Adrenal gland (tissue), 12 donors: ENCODE measurements around the gene CCDC90B. TPM values are rescaled to one million over a fixed set of nuclear protein-coding genes. Genes with fewer than 3 reads are reported as not detected.
"Not testable (repeated sequence)": the region's sequence is repeated elsewhere in the genome, so short reads cannot be mapped to it uniquely, and the experiment has no call there.

Experiments used
- DNase-seq, 7 donors: peaks; one replicate each; pipeline ENCODE4 v3.0.0-alpha.2; 2019 to 2020
- H3K27ac ChIP-seq, 5 donors: fragments of 200-600 bp; sonication (generic) in 4 of 5; 1 replicate in 3 of 5; 2 replicates in 2 of 5; pipeline versions ENCODE4 v1.5.1 to v1.8.0; 2016 to 2020; ENCODE audit warnings: mild to moderate bottlenecking in 1 of 5
- H3K27me3 ChIP-seq: fragments of 200-600 bp; 2 replicates; pipeline ENCODE4 v1.8.0; 2021
- H3K36me3 ChIP-seq, 2 donors: fragments of 200-600 bp; replicated peaks in 1 of 2; 1 replicate in 1 of 2; 2 replicates in 1 of 2; pipeline versions ENCODE4 v1.5.1 to v1.8.0; 2018 to 2022
- H3K4me1 ChIP-seq, 2 donors: fragments of 200-600 bp; replicated peaks in 1 of 2; 1 replicate in 1 of 2; 2 replicates in 1 of 2; pipeline versions ENCODE4 v1.5.1 to v1.8.0; 2018 to 2021
- H3K4me3 ChIP-seq, 4 donors: fragments of 200-600 bp; sonication (generic) in 3 of 4; one replicate each; pipeline ENCODE4 v1.5.1; 2016 to 2018
- H3K9me3 ChIP-seq, 3 donors: fragments of 200-600 bp; sonication (generic) in 1 of 3; replicated peaks in 1 of 3; 1 replicate in 2 of 3; 2 replicates in 1 of 3; pipeline versions ENCODE4 v1.5.1 to v1.8.0; 2016 to 2021
- POLR2A ChIP-seq, 2 donors: fragments of 450-650 bp; IDR thresholded peaks; one replicate each; pipeline ENCODE4 v1.6.1; 2017; ENCODE audit warnings: antibody characterized with exemption in 2 of 2, mild to moderate bottlenecking in 2 of 2, moderate library complexity in 1 of 2
- WGBS, 4 donors: extraction: QIAGEN DNeasy Blood & Tissue Kit in 2 of 4; methylation state at CpG; one replicate each; pipeline versions ENCODE4 v1.1.5 to v1.1.7; 2013 to 2017; 5-methylcytosine and 5-hydroxymethylcytosine counted together
- intact Hi-C, 2 donors: fragments of 100-400 bp; cut with DNase I; formaldehyde crosslinking; loops; one replicate each; pipeline versions ENCODE4 v1.14.1 to v1.15.0; 2022 to 2023
- polyA plus RNA-seq, 3 donors: library from polyadenylated mRNA; stranded (reverse); fragments of 200-250 nt in 2 of 3; fragments of 350-450 nt in 1 of 3; fragmentation: Illumina TruSeq in 1 of 3; extraction: RNeasy Lipid Tissue Mini Kit (QIAGEN cat#74804) in 1 of 3; gene quantifications; one replicate each; pipeline ENCODE4 v1.2.3, GENCODE V29; 2013 to 2014
- total RNA-seq, 9 donors: library from RNA; depleted of rRNA in 4 of 9; stranded (reverse); fragments of >200 nt in 4 of 9; fragments of 120-200 nt in 1 of 9; fragmentation: NEBNext Ultra II Directional in 1 of 9; extraction: Animal tissue kit (Norgen Biotek cat#: 25700) in 1 of 9; gene quantifications; one replicate each; pipeline versions ENCODE4 v1.1.0 to v1.2.4, GENCODE V29; 2013 to 2023
- TF ChIP-seq, protein P1 (sequence below), 6 experiments: fragments of 450-650 bp in 4 of 6; fragments of 200-600 bp in 2 of 6; sonication (generic) in 1 of 6; IDR thresholded peaks; 1 replicate in 5 of 6; 2 replicates in 1 of 6; pipeline versions ENCODE4 v1.5.1 to v1.8.0; 2016 to 2021; ENCODE audit warnings: antibody characterized with exemption in 6 of 6, mild to moderate bottlenecking in 2 of 6, moderate library complexity in 1 of 6
- donor health status: healthy with polysubstance abuse.
- donor health status: Bipolar disorder and iron deficiency.
- donor health status: DM: yes; HTN: yes; CAD: no.
- donor health status: DM: no; HTN: no; CAD: no.
- donor health status: DM: no; HTN: no; CAD: no.
- donor health status: DM: yes; HTN: yes; CAD: no.

CCDC90B gene
- total and polyA plus RNA-seq, 12 donors = 38.9 to 147 (median 59.2) TPM

DNA sequence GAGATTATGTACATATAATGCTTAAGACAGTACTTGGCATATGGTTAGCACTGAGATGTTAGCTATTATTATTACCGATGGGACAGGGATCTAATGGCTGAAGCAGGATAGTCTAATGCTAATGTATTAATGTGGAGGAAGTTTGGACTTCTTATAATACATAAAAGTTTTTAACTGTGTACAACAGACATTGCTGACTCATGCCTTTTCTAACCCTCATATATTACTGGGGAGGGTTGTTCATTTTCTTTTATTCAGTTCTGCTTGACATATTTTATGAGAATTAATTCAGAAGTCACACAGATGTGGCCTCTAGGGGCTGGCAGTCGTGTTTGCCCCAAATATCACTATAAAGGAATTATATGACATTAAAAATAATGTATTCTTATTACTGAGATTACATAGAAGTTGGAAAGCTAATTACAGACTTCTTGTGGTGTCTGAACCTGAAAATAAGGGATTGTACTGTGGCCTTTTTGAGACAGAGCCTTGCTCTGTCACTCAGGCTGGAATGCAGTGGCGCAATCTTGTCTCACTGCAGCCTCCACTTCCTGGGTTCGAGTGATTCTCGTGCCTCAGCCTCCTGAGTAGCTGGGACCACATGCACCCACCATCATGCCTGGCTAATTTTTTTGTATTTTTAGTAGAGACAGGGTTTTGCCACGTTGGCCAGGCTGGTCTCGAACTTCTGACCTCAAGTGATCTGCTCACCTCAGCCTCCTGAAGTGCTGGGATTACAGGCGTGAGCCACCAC is 10.1 kb downstream of the CCDC90B start:
- TF ChIP-seq, protein P1, sequence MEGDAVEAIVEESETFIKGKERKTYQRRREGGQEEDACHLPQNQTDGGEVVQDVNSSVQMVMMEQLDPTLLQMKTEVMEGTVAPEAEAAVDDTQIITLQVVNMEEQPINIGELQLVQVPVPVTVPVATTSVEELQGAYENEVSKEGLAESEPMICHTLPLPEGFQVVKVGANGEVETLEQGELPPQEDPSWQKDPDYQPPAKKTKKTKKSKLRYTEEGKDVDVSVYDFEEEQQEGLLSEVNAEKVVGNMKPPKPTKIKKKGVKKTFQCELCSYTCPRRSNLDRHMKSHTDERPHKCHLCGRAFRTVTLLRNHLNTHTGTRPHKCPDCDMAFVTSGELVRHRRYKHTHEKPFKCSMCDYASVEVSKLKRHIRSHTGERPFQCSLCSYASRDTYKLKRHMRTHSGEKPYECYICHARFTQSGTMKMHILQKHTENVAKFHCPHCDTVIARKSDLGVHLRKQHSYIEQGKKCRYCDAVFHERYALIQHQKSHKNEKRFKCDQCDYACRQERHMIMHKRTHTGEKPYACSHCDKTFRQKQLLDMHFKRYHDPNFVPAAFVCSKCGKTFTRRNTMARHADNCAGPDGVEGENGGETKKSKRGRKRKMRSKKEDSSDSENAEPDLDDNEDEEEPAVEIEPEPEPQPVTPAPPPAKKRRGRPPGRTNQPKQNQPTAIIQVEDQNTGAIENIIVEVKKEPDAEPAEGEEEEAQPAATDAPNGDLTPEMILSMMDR (IDR thresholded peaks at IDR 0.05) = no peak
- no peak for TF ChIP-seq POLR2A (IDR thresholded peaks at IDR 0.05)
- DNase-seq = no peak
- no peak overlapping the region for H3K4me3 ChIP-seq
- H3K27me3 ChIP-seq = no peaks in the 10 kb centered on the region
- no peaks in the 10 kb centered on the region for H3K9me3 ChIP-seq
- H3K4me1 ChIP-seq = peaks cover 7 to 27% of the 10 kb centered on the region in 2 donors
- intact Hi-C loops = no loop called here
- no peak overlapping the region for H3K27ac ChIP-seq
- WGBS, 4 donors = 86 to 93% (median 87%) methylated on average over 8 of the region's 8 CpGs
- peaks cover 0 to 44% of the 10 kb centered on the region in 2 donors for H3K36me3 ChIP-seq

DNA sequence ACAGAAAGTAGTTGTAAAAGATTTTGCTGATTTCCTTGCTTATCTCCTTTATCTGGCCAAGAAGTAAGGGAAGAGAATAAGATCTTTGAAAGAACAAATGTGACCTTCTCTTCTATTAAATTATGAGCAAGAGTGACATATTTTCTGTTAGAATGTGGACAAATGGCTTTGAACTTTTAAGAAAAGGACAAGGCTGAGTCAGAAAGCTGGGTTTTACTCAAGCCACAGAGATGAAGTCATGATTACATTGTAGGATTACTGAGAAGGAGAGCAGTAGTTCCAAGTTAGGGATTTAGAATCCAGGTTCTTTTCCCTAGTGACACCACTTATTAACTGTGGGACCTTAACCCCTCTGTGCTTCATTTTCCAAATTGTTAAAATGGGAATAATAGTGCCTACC is 13.5 kb downstream of the CCDC90B start:
- DNase-seq = peak in 1 of 7 donors; percentile 15
- H3K4me3 ChIP-seq = no peak overlapping the region
- H3K27ac ChIP-seq = peak overlapping the region in 3 of 5 donors; percentile 51 to 80 (median 71)
- H3K9me3 ChIP-seq = no peaks in the 10 kb centered on the region
- intact Hi-C loops = no loop called here
- peaks cover 0 to 27% of the 10 kb centered on the region in 2 donors for H3K36me3 ChIP-seq
- peaks cover 13 to 33% of the 10 kb centered on the region in 2 donors for H3K4me1 ChIP-seq
- TF ChIP-seq, protein P1 (IDR thresholded peaks at IDR 0.05) = no peak
- TF ChIP-seq POLR2A (IDR thresholded peaks at IDR 0.05) = no peak
- H3K27me3 ChIP-seq = no peaks in the 10 kb centered on the region

DNA sequence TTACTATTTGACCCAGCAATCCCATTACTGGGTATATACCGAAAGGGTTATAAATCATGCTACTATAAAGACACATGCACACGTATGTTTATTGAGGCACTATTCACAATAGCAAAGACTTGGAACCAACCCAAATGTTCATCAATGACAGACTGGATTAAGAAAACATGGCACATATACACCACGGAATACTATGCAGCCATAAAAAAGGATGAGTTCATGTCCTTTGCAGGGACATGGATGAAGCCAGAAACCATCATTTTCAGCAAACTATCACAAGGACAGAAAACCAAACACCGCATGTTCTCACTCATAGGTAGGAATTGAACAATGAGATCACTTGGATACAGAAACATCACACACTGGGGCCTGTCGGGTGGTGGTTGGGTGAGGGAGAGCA is 14.4 kb downstream of the CCDC90B start:
- 95 to 98% (median 95%) methylated on average over 5 of the region's 5 CpGs for WGBS, 4 donors
- H3K4me3 ChIP-seq, intact Hi-C loops, DNase-seq, H3K9me3 ChIP-seq, H3K27me3 ChIP-seq: not testable (repeated sequence)
- Histone ChIP-seq H3K4me1 (peaks cover 13 to 33% of the 10 kb centered on the region in 2 donors), H3K36me3 (peaks cover 0 to 19% of the 10 kb centered on the region in 2 donors), H3K27ac (peak overlapping the region in 2 of 5 donors; percentile 10 to 45)

DNA sequence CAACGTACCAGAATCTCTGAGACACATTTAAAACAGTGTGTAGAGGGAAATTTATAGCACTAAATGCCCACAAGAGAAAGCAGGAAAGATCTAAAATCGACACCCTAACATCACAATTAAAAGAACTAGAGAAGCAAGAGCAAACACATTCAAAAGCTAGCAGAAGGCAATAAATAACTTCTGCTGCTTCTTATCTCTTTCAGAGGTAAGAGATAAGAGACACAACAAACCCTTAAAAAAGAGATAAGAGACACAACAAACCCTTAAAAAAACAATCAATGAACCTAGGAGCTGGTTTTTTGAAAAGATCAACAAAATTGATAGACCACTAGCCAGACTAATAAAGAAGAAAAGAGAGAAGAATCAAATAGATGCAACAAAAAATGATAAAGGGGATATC is 17.1 kb downstream of the CCDC90B start:
- H3K36me3 ChIP-seq = peaks cover 0 to 18% of the 10 kb centered on the region in 2 donors
- H3K9me3 ChIP-seq, DNase-seq, H3K27me3 ChIP-seq, H3K4me3 ChIP-seq, H3K27ac ChIP-seq, intact Hi-C loops: not testable (repeated sequence)
- WGBS, 4 donors = 31 to 48% (median 37%) methylated on average over 2 of the region's 2 CpGs
- peaks cover 22 to 33% of the 10 kb centered on the region in 2 donors for H3K4me1 ChIP-seq

DNA sequence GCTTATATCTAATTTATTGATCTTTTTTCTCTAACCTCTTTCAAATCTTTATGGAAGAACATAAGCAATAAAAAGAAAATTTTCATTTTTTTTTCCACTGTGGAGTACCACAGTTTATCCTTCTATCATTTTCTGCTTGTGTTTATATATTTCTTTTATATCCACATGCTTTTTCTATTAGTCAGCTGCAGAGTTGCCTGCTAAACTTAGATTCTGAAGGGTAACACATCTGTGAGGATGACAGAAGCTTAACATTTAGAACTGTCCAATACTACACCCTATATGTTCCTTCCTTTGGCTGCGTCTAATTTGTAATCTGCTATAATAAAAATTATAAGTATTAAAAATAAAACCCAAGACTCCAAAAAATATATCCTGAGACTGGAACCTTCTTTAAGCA is 20.8 kb downstream of the CCDC90B start:
- H3K27me3 ChIP-seq = no peaks in the 10 kb centered on the region
- intact Hi-C loops = no loop called here
- TF ChIP-seq, protein P1 (IDR thresholded peaks at IDR 0.05) = no peak
- no peak overlapping the region for H3K27ac ChIP-seq
- H3K4me1 ChIP-seq = peaks cover 16 to 23% of the 10 kb centered on the region in 2 donors
- 77 to 84% (median 79%) methylated on average over 1 of the region's 1 CpG for WGBS, 4 donors
- no peaks in the 10 kb centered on the region for H3K9me3 ChIP-seq
- no peak for DNase-seq
- H3K36me3 ChIP-seq = peaks cover 0 to 29% of the 10 kb centered on the region in 2 donors
- H3K4me3 ChIP-seq = no peak overlapping the region
